Mammary epithelial cell (primary cell): ENCODE measurements around the gene RPS5.

ENCODE experiments used
- EZH2 ChIP-seq: IDR thresholded peaks from 2 replicates; pipeline ENCODE4 v1.6.1; 2012; ENCODE audit warnings: low read length, inconsistent platforms, borderline replicate concordance
- TF ChIP-seq, protein P1 (sequence below), 2 donors: IDR thresholded peaks in 1 of 2; conservative IDR thresholded peaks in 1 of 2; 2 replicates each; pipeline ENCODE4 v1.5.1; 2011 to 2012; ENCODE audit warnings: inconsistent platforms in 2 of 2, low read length in 2 of 2, mild to moderate bottlenecking in 2 of 2, control low read depth in 1 of 2, low read depth in 1 of 2; ENCODE audit not compliant: insufficient read depth in 1 of 2; ENCODE audit errors: extremely low read depth in 1 of 2

DNA sequence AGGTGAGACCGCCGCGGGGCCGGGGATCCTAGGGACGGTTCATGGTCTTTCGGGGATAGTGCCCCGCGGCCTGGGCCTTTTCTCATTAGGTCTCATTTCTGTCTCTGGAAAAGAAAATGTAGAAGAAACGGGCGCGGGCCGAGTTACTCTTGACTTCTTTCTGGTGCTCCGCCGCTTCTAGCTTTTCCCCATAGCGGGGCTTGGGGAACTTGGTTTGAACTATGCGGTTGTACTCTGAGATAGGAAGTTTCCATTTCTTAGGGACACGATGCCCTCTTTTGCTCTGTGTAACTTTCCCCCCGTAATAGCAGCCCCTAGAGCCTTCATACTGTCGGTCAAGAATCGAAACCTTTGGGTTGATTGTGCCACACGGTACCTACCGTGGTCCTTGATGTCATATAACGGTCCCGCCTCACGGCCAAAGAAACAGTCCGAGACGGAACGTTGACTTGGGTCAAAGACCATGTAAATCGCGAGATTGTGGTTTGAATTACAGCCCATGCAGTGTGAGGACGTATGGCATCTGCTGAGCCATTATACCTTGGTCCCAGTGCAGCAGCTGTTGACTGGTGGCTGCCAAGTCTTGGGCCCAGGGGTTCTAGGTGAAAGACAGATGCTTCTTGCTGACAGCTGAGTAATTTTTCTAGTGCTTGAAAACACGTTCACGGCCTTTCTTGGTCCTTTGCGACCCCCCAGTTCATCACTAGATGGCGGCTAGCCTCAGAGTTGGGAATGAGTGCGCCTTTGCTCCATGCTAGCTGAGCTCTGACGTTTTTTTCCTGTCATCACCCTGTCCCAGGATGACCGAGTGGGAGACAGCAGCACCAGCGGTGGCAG, 487 bp downstream of the RPS5 start:
- TF ChIP-seq, protein P1, sequence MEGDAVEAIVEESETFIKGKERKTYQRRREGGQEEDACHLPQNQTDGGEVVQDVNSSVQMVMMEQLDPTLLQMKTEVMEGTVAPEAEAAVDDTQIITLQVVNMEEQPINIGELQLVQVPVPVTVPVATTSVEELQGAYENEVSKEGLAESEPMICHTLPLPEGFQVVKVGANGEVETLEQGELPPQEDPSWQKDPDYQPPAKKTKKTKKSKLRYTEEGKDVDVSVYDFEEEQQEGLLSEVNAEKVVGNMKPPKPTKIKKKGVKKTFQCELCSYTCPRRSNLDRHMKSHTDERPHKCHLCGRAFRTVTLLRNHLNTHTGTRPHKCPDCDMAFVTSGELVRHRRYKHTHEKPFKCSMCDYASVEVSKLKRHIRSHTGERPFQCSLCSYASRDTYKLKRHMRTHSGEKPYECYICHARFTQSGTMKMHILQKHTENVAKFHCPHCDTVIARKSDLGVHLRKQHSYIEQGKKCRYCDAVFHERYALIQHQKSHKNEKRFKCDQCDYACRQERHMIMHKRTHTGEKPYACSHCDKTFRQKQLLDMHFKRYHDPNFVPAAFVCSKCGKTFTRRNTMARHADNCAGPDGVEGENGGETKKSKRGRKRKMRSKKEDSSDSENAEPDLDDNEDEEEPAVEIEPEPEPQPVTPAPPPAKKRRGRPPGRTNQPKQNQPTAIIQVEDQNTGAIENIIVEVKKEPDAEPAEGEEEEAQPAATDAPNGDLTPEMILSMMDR (conservative IDR thresholded peaks at IDR 0.05 in 1 of 2, IDR thresholded peaks at IDR 0.05 in 1 of 2; ENCODE audit: extremely low read depth in 1 of 2, insufficient read depth in 1 of 2, low read depth in 1 of 2, low read length in 2 of 2) = no peak
- TF ChIP-seq EZH2 = no peak
